ENCODE data around the gene OLIG2. TPM values are rescaled to one million over a fixed set of nuclear protein-coding genes. Genes with fewer than 3 reads are reported as not detected.

Gene OLIG2
- total RNA-seq, 1 experiment from 2014 or later, result not detected

DNA sequence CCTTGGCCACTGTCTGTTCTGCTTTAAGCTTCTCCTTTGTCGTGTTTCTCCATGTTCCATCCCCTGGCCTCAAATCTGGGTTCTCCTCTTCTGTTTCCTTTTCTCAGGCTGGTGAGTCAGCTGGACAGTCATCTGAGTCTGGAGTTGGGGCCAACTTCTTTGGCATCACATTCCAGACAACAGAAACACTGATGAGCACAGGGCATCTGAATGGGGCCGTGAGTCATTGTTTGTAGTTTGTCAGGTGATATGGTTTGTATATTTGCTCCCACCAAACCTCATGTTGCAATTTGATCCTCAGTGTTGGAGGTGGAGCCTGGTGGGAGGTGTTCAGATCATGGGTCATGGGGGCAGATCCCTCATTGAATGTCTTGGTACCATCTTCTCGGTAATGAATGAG, 14.3 kb upstream of the OLIG2 start:
- Histone ChIP-seq H3K9me3 (replicated peaks) (no peaks in the 10 kb centered on the region), H3K4me1 (replicated peaks) (no peaks in the 10 kb centered on the region), H3K27me3 (replicated peaks) (peaks cover 7% of the 10 kb centered on the region; the same call in 1 of the 2 replicates), H3K27ac (no peak overlapping the region), H3K36me3 (no peaks in the 10 kb centered on the region), H3K4me3 (no peak overlapping the region)
- peak; percentile 22 to 42 for DNase-seq (ENCODE audit: low read depth in 1 of 2, low spot score in 2 of 2)

DNA sequence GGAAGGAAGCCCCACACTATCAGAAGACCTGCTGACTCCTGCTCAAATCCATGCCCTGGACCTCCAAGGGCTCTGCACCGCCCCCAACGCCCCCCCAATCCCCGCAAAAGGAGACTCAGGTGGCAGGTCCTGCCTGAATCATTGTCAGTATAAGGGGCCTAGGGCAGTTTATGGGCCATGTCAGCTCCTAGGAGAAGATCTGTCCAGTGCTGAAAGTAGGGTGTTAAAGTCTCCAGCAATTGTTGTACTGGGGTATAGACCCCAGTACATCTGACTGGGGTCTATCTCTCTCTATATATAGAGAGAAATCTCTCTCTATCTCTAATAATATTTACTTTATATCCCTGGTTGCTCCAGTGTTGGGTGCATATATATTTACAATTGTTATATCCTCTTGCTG, 12.1 kb upstream of the OLIG2 start:
- peak in 1 of 2 experiments; percentile 17 for DNase-seq (ENCODE audit: low read depth in 1 of 2, low spot score in 2 of 2)
- no peaks in the 10 kb centered on the region for H3K9me3 ChIP-seq (replicated peaks)

GRCh38 chr21:33014331-33014730, 11.4 kb upstream of the OLIG2 start:
- Histone ChIP-seq H3K36me3 (no peaks in the 10 kb centered on the region), H3K9me3 (replicated peaks) (no peaks in the 10 kb centered on the region), H3K4me3 (no peak overlapping the region)

More for the DNA sequence above, 12.1 kb upstream of the OLIG2 start:
- peaks cover 15% of the 10 kb centered on the region for H3K27me3 ChIP-seq (replicated peaks)
- H3K27ac ChIP-seq, result no peak overlapping the region
- no peaks in the 10 kb centered on the region for H3K4me1 ChIP-seq (replicated peaks)
- no peaks in the 10 kb centered on the region for H3K36me3 ChIP-seq
- H3K4me3 ChIP-seq, result no peak overlapping the region

GRCh38 chr21:33015096-33015495, 10.6 kb upstream of the OLIG2 start:
- no peaks in the 10 kb centered on the region for H3K4me1 ChIP-seq (replicated peaks)
- H3K27me3 ChIP-seq (replicated peaks), result peaks cover 30% of the 10 kb centered on the region
- no peak for DNase-seq (ENCODE audit: low read depth in 1 of 2, low spot score in 2 of 2)
- H3K9me3 ChIP-seq (replicated peaks), result no peaks in the 10 kb centered on the region
- no peak overlapping the region for H3K27ac ChIP-seq
- no peaks in the 10 kb centered on the region for H3K36me3 ChIP-seq
- H3K4me3 ChIP-seq, result no peak overlapping the region

More at GRCh38 chr21:33014331-33014730, 11.4 kb upstream of the OLIG2 start:
- Histone ChIP-seq H3K4me1 (replicated peaks) (no peaks in the 10 kb centered on the region), H3K27me3 (replicated peaks) (peaks cover 22% of the 10 kb centered on the region), H3K27ac (no peak overlapping the region)
- DNase-seq (ENCODE audit: low read depth in 1 of 2, low spot score in 2 of 2), result peak in 1 of 2 experiments; percentile 19

DNA sequence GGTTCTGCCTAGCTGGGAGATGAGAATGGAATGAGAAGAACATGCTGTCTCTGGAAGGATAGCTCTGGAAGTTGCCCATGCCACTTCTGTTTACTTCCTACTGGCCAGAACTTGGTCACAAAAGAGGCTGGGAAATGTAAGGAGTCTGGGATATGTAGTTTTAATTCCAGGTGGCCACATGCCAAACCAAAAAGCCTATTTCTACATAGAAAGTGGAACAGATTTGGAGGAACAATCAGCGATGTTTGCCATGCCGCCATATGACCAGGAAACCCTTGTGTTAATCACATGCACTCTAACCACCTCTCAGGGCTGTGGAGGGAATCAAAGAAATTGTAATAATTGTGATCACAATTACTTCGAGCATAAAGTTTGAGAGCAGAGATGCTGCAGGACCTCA, 10.0 kb upstream of the OLIG2 start:
- Histone ChIP-seq H3K36me3 (no peaks in the 10 kb centered on the region), H3K9me3 (replicated peaks) (no peaks in the 10 kb centered on the region), H3K27me3 (replicated peaks) (peaks cover 35% of the 10 kb centered on the region), H3K4me1 (replicated peaks) (no peaks in the 10 kb centered on the region), H3K27ac (no peak overlapping the region), H3K4me3 (no peak overlapping the region)
- no peak for DNase-seq (ENCODE audit: low read depth in 1 of 2, low spot score in 2 of 2)

- no peaks in the 10 kb centered on the region for H3K36me3 ChIP-seq
Measured at GRCh38 chr21:33018707-33019465, 6.8 kb upstream of the OLIG2 start.

DNA sequence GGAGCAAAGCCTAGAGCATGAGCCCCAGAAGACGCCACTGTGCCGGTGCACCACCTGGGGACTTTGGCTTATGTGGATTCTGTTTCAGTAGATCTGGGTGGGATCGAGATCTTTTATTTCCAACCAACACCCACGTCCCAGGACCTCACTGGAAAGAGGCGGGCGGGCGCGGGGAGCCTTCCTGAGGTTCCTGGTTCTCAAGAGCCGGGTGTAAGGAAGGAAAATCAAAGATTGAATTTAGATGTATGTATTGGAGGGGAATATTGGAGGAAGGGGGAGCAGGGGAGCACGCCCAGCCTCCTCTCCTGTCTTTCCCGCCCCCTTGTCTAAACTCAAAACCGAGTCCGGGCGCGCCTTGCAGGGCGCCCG, 6.2 kb upstream of the OLIG2 start:
- H3K27me3 ChIP-seq (replicated peaks), result peaks cover 71% of the 10 kb centered on the region
- H3K4me1 ChIP-seq (replicated peaks), result no peaks in the 10 kb centered on the region
- no peak overlapping the region for H3K27ac ChIP-seq
- DNase-seq (ENCODE audit: low read depth in 1 of 2, low spot score in 2 of 2), result no peak
- no peaks in the 10 kb centered on the region for H3K36me3 ChIP-seq
- H3K4me3 ChIP-seq, result no peak overlapping the region
- H3K9me3 ChIP-seq (replicated peaks), result no peaks in the 10 kb centered on the region

More at GRCh38 chr21:33018707-33019465, 6.8 kb upstream of the OLIG2 start:
- peaks cover 65% of the 10 kb centered on the region for H3K27me3 ChIP-seq (replicated peaks)
- DNase-seq (ENCODE audit: low read depth in 1 of 2, low spot score in 2 of 2), result no peak
- H3K4me1 ChIP-seq (replicated peaks), result no peaks in the 10 kb centered on the region
- H3K9me3 ChIP-seq (replicated peaks), result no peaks in the 10 kb centered on the region
- no peak overlapping the region for H3K4me3 ChIP-seq
- no peak overlapping the region for H3K27ac ChIP-seq

DNA sequence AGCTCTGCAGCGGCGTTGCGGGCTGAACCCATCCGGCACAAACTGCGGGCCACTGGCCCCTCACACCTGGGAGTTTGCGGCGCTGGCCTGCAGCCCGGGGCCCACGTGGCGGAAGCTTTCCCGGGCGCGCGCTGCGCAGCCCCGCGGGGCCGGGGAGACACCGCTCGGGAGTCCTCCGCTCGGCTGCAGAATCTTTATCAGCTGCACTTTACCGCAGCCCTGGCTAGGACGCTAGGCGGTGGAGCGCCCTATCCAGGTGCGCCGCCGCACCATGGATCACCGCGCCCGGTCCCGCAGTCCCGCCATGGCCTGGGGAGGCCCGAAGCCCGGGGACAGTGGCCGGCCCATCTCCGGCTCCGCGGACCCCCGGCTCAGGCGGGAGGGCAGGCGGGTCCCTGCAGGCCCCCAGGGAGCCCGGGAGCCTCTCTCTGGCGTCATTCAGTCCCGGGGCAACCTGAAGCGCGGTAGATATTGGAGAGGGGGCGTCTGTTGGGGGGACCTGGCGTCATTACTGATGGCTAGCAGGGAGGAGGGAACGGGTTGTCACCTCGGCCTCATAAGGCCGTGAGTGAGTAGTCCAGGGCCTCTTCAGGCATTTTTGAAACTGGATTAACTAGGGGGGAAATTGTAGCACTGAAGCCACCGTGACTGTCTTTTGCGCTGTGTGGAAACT, 5.7 kb upstream of the OLIG2 start:
- Histone ChIP-seq H3K27me3 (replicated peaks) (peaks cover 71% of the 10 kb centered on the region), H3K4me1 (replicated peaks) (no peaks in the 10 kb centered on the region), H3K27ac (no peak overlapping the region), H3K4me3 (no peak overlapping the region), H3K36me3 (no peaks in the 10 kb centered on the region), H3K9me3 (replicated peaks) (0 out of 2 replicates have a peak, but pooled peaks cover 2% of the 10 kb centered on the region)
- DNase-seq (ENCODE audit: low read depth in 1 of 2, low spot score in 2 of 2), result no peak

GRCh38 chr21:33020558-33021100, 5.1 kb upstream of the OLIG2 start:
- no peak overlapping the region for H3K4me3 ChIP-seq
- no peak overlapping the region for H3K27ac ChIP-seq
- 0 out of 2 replicates have a peak, but pooled peaks cover 2% of the 10 kb centered on the region for H3K9me3 ChIP-seq (replicated peaks)
- H3K27me3 ChIP-seq (replicated peaks), result peaks cover 76% of the 10 kb centered on the region
- DNase-seq (ENCODE audit: low read depth in 1 of 2, low spot score in 2 of 2), result no peak
- no peaks in the 10 kb centered on the region for H3K36me3 ChIP-seq
- H3K4me1 ChIP-seq (replicated peaks), result no peaks in the 10 kb centered on the region

DNA sequence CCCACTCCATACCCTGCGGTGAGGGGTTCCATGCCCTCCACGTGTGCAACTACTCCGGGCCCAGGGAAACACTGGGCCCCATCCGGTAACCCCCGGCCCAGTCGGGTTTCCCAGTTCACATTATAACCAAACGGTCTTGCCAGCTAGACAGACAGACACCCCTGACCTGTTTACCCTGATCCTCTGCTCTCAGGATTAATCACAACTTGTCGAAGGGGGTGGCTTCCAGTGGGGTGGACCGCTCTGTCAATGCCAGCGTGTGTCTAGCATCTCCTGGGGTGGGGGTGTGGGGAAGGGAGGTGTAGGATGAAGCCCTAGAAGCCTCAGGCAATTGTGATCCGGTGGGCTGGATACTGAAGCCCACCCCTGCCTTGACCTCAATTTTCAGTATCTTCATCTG, 4.6 kb upstream of the OLIG2 start:
- H3K27me3 ChIP-seq (replicated peaks), result peaks cover 81% of the 10 kb centered on the region
- H3K36me3 ChIP-seq, result no peaks in the 10 kb centered on the region
- H3K9me3 ChIP-seq (replicated peaks), result 0 out of 2 replicates have a peak, but pooled peaks cover 2% of the 10 kb centered on the region
- no peak for DNase-seq (ENCODE audit: low read depth in 1 of 2, low spot score in 2 of 2)
- H3K4me3 ChIP-seq, result no peak overlapping the region
- H3K4me1 ChIP-seq (replicated peaks), result no peaks in the 10 kb centered on the region
- no peak overlapping the region for H3K27ac ChIP-seq

DNA sequence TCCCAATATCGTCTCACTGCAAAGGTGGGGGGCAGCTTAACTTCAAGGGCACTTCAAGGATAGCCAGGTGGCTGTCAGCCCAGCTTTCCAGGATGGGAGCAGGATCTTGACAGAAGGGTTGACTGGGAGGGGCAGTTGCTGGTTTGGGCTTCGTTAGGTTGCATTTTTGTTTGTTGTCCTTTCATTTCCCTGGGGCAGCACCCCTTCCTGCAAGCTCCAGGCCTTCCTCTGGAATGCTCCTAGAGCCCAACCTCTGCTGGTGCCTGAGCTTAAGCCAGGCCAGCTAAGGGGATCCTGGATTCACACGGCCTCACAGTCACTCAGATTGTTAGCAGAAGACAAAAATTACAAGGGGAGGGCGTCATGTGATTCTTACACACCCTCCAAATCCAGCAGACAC, 4.1 kb upstream of the OLIG2 start:
- Histone ChIP-seq H3K27me3 (replicated peaks) (peaks cover 86% of the 10 kb centered on the region), H3K36me3 (no peaks in the 10 kb centered on the region), H3K4me1 (replicated peaks) (no peaks in the 10 kb centered on the region), H3K27ac (no peak overlapping the region), H3K4me3 (no peak overlapping the region), H3K9me3 (replicated peaks) (0 out of 2 replicates have a peak, but pooled peaks cover 2% of the 10 kb centered on the region)
- DNase-seq (ENCODE audit: low read depth in 1 of 2, low spot score in 2 of 2), result no peak

- H3K27ac ChIP-seq, result no peak overlapping the region
- peaks cover 7% of the 10 kb centered on the region for H3K9me3 ChIP-seq (replicated peaks)
- H3K36me3 ChIP-seq, result no peaks in the 10 kb centered on the region
- no peak for DNase-seq (ENCODE audit: low read depth in 1 of 2, low spot score in 2 of 2)
- H3K4me3 ChIP-seq, result no peak overlapping the region
- H3K4me1 ChIP-seq (replicated peaks), result no peaks in the 10 kb centered on the region
- peaks cover 94% of the 10 kb centered on the region for H3K27me3 ChIP-seq (replicated peaks)
Measured at GRCh38 chr21:33022489-33022827, 3.3 kb upstream of the OLIG2 start.

DNA sequence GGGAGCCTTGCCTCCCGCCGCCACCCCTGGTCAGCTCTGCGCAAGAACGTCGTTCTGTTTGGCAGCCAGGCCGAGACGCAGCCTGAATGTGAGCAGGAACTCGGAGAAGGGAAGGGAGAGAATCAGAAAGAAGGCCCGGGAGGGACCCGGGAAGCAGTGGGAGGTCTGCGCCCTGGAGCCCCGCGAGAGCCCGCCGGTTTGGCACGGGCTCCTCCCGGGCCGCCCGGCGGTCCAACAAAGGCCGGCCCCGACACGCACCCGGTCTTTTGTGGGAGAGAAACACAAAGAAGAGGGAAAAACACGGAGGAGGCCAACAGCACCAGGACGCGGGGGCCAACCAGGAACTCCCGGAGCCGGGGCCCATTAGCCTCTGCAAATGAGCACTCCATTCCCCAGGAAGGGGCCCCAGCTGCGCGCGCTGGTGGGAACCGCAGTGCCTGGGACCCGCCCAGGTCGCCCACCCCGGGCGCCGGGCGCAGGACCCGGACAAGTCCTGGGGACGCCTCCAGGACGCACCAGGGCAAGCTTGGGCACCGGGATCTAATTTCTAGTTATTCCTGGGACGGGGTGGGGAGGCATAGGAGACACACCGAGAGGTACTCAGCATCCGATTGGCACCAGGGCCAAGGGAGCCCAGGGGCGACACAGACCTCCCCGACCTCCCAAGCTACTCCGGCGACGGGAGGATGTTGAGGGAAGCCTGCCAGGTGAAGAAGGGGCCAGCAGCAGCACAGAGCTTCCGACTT, 2.7 kb upstream of the OLIG2 start:
- no peaks in the 10 kb centered on the region for H3K4me1 ChIP-seq (replicated peaks)
- no peak overlapping the region for H3K27ac ChIP-seq
- no peak for DNase-seq (ENCODE audit: low read depth in 1 of 2, low spot score in 2 of 2)
- no peaks in the 10 kb centered on the region for H3K36me3 ChIP-seq
- peaks cover 97% of the 10 kb centered on the region for H3K27me3 ChIP-seq (replicated peaks)
- H3K4me3 ChIP-seq, result no peak overlapping the region
- H3K9me3 ChIP-seq (replicated peaks), result peaks cover 7% of the 10 kb centered on the region
